GOT3 (cell line): Measurements from ENCODE around the gene CDH22.

ENCODE experiments used
- DNase-seq: peaks from one replicate; lab custom pipeline; 2025; ENCODE audit warnings: mixed read lengths; lab: John Stamatoyannopoulos, UW

The CDH22 gene

GRCh38 chr20:46215913-46216707, 92.2 kb downstream of the CDH22 start:
- DNase-seq = peak; percentile 28

GRCh38 chr20:46214824-46215488, 93.3 kb downstream of the CDH22 start:
- no peak for DNase-seq

- DNase-seq = peak; percentile 65
Observed at GRCh38 chr20:46213946-46214823, 94.1 kb downstream of the CDH22 start.

GRCh38 chr20:46212876-46213275, 95.4 kb downstream of the CDH22 start:
- DNase-seq = no peak

- DNase-seq = no peak
Observed at GRCh38 chr20:46212252-46212651, 96.0 kb downstream of the CDH22 start.

GRCh38 chr20:46211331-46211722, 97.0 kb downstream of the CDH22 start:
- DNase-seq = no peak

- no peak for DNase-seq
Observed at GRCh38 chr20:46210672-46211330, 97.5 kb downstream of the CDH22 start.

GRCh38 chr20:46209930-46210671, 98.2 kb downstream of the CDH22 start:
- no peak for DNase-seq

GRCh38 chr20:46207793-46208192, 100.5 kb downstream of the CDH22 start:
- DNase-seq = no peak

GRCh38 chr20:46206992-46207549, 101.2 kb downstream of the CDH22 start:
- no peak for DNase-seq

GRCh38 chr20:46206025-46206424, 102.3 kb downstream of the CDH22 start:
- no peak for DNase-seq

GRCh38 chr20:46205349-46205748, 102.9 kb downstream of the CDH22 start:
- no peak for DNase-seq

GRCh38 chr20:46204594-46205186, 103.6 kb downstream of the CDH22 start:
- DNase-seq = no peak

GRCh38 chr20:46203510-46203837, 104.8 kb downstream of the CDH22 start:
- DNase-seq = no peak

GRCh38 chr20:46202766-46203509, 105.4 kb downstream of the CDH22 start:
- no peak for DNase-seq

GRCh38 chr20:46200582-46201570, 107.4 kb downstream of the CDH22 start:
- no peak for DNase-seq

- peak; percentile 19 for DNase-seq
Observed at GRCh38 chr20:46199198-46199597, 109.1 kb downstream of the CDH22 start.

GRCh38 chr20:46196990-46197389, 111.3 kb downstream of the CDH22 start:
- DNase-seq = no peak
